Psoas muscle (tissue), 8 donors: ENCODE results near the gene PAAF1. TPM values are rescaled to one million over a fixed set of nuclear protein-coding genes. Genes with fewer than 3 reads are reported as not detected.

Source experiments
- ATAC-seq, 4 donors: fragments of 200-7000 bp; cut with Tn5 transposase; one replicate each; pipeline ENCODE4 v1.9.1; 2020; ENCODE audit warnings: moderate library complexity in 3 of 4, mild to moderate bottlenecking in 2 of 4
- DNase-seq, 2 donors: peaks; one replicate each; pipeline ENCODE4 v3.0.0-alpha.2; 2020
- H3K27ac ChIP-seq: fragments of 200-600 bp; one replicate; pipeline ENCODE4 v1.8.0; 2022
- H3K27me3 ChIP-seq, 3 donors: fragments of 200-600 bp in 1 of 3; one replicate each; pipeline versions ENCODE4 v1.6.1 to v1.8.0; 2013 to 2022; ENCODE audit warnings: low read length in 2 of 3, mild to moderate bottlenecking in 2 of 3, moderate library complexity in 1 of 3; ENCODE audit not compliant: insufficient read depth in 3 of 3
- H3K36me3 ChIP-seq, 2 donors: fragments of 200-600 bp in 1 of 2; one replicate each; pipeline versions ENCODE4 v1.6.1 to v1.8.0; 2013 to 2022; ENCODE audit warnings: low read depth in 1 of 2, mild to moderate bottlenecking in 1 of 2, moderate library complexity in 1 of 2; ENCODE audit not compliant: insufficient read depth in 1 of 2
- H3K4me1 ChIP-seq: fragments of 200-600 bp; one replicate; pipeline ENCODE4 v1.8.0; 2022
- H3K4me3 ChIP-seq: fragments of 200-600 bp; one replicate; pipeline ENCODE4 v1.8.0; 2022; ENCODE audit warnings: mild to moderate bottlenecking
- H3K9me3 ChIP-seq: fragments of 200-600 bp; one replicate; pipeline ENCODE4 v1.8.0; 2022
- WGBS, 3 donors: extraction: QIAGEN DNeasy Blood & Tissue Kit; methylation state at CpG; one replicate each; pipeline versions ENCODE4 v1.1.6 to v1.1.7; 2013; 5-methylcytosine and 5-hydroxymethylcytosine counted together
- intact Hi-C, 2 donors: fragments of 100-400 bp; cut with DNase I; formaldehyde crosslinking; loops; one replicate each; pipeline versions ENCODE4 v1.11.0 to v1.14.2; 2022
- polyA plus RNA-seq, 3 donors: library from polyadenylated mRNA; stranded (reverse); fragments of 200-250 nt; gene quantifications; one replicate each; pipeline ENCODE4 v1.2.3, GENCODE V29; 2013
- total RNA-seq, 4 donors: library from RNA; stranded (reverse); fragmentation: NEBNext Ultra II Directional in 2 of 4; extraction: Animal tissue kit (Norgen Biotek cat#: 25700) in 2 of 4; gene quantifications; one replicate each; pipeline versions ENCODE4 v1.2.1 to v1.2.4, GENCODE V29; 2021 to 2023
- TF ChIP-seq, protein P1 (sequence below): fragments of 200-600 bp; IDR thresholded peaks from one replicate; pipeline ENCODE4 v1.8.0; 2022; ENCODE audit warnings: antibody characterized with exemption
- donor health status: healthy with polysubstance abuse.
- donor health status: DM: no; HTN: no; CAD: no; lungs with moderate emphysema.
- donor health status: Bipolar disorder and iron deficiency.
- donor health status: healthy.
- donor health status: DM: yes; HTN: yes; CAD: no.
- donor health status: DM: no; HTN: no; CAD: no.
- donor health status: DM: no; HTN: no; CAD: no.
- donor health status: DM: yes; HTN: yes; CAD: no.

PAAF1 gene
- total and polyA plus RNA-seq, 7 donors = 6.6 to 12.0 (median 9.3) TPM

DNA sequence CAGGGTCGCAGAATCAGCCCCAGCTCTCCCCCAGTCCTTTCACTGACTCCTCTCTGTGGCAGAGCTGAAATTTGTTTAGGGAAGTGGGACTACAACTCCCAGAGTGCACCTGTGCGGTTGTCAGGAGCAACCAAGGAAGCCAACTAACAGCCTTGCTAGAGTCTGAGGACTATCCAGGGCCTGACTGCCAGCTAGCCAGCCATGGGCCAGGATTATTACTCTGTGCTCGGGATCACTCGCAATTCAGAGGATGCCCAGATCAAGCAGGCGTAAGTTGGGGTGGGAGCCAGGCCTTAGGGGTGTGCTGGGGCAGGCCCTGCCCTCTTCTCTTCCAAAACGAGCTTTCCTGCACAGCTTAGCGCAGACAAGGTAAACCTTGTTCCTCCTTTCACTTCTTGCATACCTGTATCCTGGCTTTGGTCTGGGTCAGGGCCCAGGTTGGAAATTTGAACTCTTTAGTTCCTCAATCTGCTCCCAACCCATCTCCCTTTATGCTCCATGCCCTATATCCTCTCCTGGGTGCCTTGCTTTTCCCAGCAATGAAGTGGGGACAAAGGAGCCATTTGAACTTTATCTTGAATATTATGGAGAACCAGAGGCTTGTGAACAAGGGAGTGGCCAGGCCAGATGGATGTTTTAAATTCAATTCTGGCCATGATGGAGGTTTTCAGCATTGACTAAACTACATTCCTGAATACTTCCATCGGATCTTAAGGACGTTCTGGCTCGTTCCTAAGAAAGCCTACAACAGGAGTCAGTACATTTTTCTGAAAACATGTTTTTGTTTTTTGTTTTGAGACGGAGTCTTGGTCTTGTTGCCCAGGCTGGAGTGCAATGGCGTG is 74.3 kb downstream of the PAAF1 start, which contains the start of gene DNAJB13:
Gene DNAJB13, plus strand, starts transcription at position 158 of the 842 bp plus-strand sequence. Its CDS starts 44 bp downstream, at position 202.
- no peak within 1 kb of the TSS for H3K27ac ChIP-seq
- intact Hi-C loops = no loop called here
- no peaks in the 10 kb centered on the region for H3K9me3 ChIP-seq
- H3K4me3 ChIP-seq = no peak within 1 kb of the TSS
- no peaks in the 10 kb centered on the region for H3K36me3 ChIP-seq
- ATAC-seq = peak in 2 of 4 donors; percentile 46 to 56
- H3K4me1 ChIP-seq = no peaks in the 10 kb centered on the region
- TF ChIP-seq, protein P1, sequence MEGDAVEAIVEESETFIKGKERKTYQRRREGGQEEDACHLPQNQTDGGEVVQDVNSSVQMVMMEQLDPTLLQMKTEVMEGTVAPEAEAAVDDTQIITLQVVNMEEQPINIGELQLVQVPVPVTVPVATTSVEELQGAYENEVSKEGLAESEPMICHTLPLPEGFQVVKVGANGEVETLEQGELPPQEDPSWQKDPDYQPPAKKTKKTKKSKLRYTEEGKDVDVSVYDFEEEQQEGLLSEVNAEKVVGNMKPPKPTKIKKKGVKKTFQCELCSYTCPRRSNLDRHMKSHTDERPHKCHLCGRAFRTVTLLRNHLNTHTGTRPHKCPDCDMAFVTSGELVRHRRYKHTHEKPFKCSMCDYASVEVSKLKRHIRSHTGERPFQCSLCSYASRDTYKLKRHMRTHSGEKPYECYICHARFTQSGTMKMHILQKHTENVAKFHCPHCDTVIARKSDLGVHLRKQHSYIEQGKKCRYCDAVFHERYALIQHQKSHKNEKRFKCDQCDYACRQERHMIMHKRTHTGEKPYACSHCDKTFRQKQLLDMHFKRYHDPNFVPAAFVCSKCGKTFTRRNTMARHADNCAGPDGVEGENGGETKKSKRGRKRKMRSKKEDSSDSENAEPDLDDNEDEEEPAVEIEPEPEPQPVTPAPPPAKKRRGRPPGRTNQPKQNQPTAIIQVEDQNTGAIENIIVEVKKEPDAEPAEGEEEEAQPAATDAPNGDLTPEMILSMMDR = no peak
- no peaks in the 10 kb centered on the region for H3K27me3 ChIP-seq
- DNase-seq = no peak
- WGBS, 3 donors = 75 to 85% (median 79%) methylated on average over 12 of the region's 12 CpGs

DNA sequence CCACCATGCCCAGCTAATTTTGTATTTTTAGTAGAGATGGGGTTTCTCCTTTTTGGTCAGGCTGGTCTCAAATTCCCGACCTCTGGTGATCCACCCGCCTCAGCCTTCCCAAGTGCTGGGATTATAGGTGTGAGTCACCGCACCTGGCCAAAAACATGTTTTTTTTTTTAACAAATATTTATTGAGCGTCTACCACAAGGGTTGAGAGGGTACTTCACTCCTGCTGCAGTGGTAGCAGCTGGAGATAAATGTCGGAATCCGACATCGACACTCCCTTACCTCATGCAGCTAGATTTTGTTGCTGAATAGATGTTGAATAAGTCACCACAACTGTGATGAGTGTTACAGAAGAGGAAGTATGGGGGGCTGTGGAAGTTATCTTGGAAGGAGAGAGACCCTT is 75.0 kb downstream of the PAAF1 start:
- intact Hi-C loops = no loop called here
- DNase-seq (no peak), ATAC-seq (no peak)
- H3K4me1 ChIP-seq = no peaks in the 10 kb centered on the region
- H3K4me3 ChIP-seq = no peak overlapping the region
- no peaks in the 10 kb centered on the region for H3K36me3 ChIP-seq
- H3K27ac ChIP-seq = no peak overlapping the region
- H3K27me3 ChIP-seq = no peaks in the 10 kb centered on the region
- 84 to 89% (median 86%) methylated on average over 7 of the region's 7 CpGs for WGBS, 3 donors
- no peaks in the 10 kb centered on the region for H3K9me3 ChIP-seq
- TF ChIP-seq, protein P1 = no peak

DNA sequence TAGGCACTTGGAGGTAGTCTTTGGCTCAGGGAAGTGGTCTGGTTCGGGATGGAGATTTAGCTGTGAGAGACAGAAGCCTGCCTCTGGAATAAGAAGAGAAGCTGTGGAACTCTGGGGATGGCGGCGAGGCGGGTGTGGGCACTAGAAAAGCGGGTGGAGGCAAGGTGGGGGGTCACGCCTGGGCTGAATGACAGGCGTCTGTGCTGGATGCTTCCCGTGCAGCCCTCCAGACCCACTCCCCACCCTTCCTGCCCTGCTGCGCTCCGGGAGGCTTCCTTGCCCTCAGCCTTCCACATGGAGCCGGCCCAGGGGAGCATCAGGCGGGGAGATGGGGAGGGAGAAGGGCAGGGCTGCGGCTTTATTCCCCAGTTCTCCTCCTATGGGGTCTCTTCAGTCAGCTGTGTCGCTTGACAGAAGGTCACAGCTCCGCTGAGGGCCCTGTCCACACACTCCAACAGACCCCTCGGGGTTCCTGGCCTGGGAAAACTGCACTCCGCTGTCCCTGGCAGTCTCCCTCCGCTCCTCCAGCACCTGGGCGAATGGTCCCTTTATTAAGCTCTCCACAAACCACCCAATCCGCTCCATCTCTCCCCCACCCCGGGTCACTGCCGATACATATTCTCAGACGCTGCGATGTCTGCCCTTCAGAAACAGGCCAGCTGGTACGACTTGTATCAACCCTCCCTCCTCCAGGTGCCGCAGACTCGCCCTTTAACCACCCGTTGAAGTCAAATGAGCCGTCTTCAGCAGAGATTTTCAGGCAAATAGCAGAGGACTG is 80.3 kb downstream of the PAAF1 start:
- H3K36me3 ChIP-seq = no peaks in the 10 kb centered on the region
- H3K27me3 ChIP-seq = no peaks in the 10 kb centered on the region
- H3K27ac ChIP-seq = no peak overlapping the region
- no peaks in the 10 kb centered on the region for H3K4me1 ChIP-seq
- DNase-seq (peak in 1 of 2 donors; percentile 34), ATAC-seq (peak in 1 of 4 donors; percentile 23)
- intact Hi-C loops = no loop called here
- no peaks in the 10 kb centered on the region for H3K9me3 ChIP-seq
- H3K4me3 ChIP-seq = no peak overlapping the region
- 43 to 56% (median 51%) methylated on average over 27 to 29 of the region's 29 CpGs for WGBS, 3 donors
- TF ChIP-seq, protein P1 = no peak

DNA sequence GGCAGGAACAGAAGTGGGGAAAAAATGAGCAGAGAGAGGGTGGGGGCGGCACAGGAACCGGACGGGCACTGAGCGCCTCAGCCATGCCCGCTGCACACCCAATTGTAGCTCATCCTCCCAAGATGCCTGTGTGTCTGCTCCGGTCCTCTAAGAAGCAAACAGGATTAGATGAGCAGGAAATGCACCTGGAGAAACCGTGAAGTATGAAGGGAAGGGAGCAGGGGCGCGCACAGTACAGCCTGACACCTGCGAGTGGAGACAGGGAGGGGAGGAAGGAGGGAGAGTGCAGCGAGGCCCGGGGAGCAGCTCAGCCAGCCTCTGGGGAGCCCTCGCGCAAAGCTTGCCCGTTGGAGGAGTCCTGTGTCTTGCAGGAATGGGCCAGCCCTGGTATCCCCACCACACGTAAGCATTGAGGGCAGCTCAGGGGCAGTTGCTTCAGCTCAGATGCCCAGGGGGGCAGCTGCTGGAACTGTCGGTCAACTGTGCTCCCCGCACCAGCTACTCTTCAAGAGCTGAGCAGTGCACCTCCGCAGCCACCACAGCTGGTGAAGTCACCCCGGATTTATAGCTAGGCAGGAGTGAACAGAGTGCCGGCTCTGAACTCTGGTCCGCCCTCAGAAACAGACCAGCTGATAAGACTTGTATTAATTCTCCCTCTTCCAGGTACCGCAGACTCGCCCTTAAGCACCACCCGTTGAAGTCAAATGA is 81.0 kb downstream of the PAAF1 start:
- ATAC-seq (peak in 1 of 4 donors; percentile 19), DNase-seq (peak in 1 of 2 donors; percentile 52)
- intact Hi-C loops = no loop called here
- Histone ChIP-seq H3K4me3 (no peak overlapping the region), H3K4me1 (no peaks in the 10 kb centered on the region), H3K27ac (no peak overlapping the region), H3K9me3 (no peaks in the 10 kb centered on the region), H3K36me3 (no peaks in the 10 kb centered on the region), H3K27me3 (no peaks in the 10 kb centered on the region)
- WGBS, 3 donors = 63 to 68% (median 63%) methylated on average over 23 to 25 of the region's 25 CpGs
- TF ChIP-seq, protein P1 = no peak
